HL-60 (cell line): ENCODE measurements around the gene SPDYE6.

Experiments
- DNase-seq, 2 experiments: peaks; one replicate each; pipeline ENCODE4 v3.0.0-alpha.2; 2010 to 2020; ENCODE audit warnings: low read depth in 1 of 2, low spot score in 1 of 2
- H3K27ac ChIP-seq: fragments of 250-450 bp; sonication (Bioruptor Pico); replicated peaks from 2 replicates; pipeline ENCODE4 v1.5.1; 2020; ENCODE audit warnings: mild to moderate bottlenecking, moderate library complexity
- H3K27me3 ChIP-seq: fragments of 250-450 bp; sonication (Bioruptor Pico); 2 replicates; pipeline ENCODE4 v1.5.1; 2021; ENCODE audit warnings: mild to moderate bottlenecking, moderate library complexity; ENCODE audit not compliant: insufficient read depth, poor library complexity, severe bottlenecking
- H3K4me3 ChIP-seq: replicated peaks from 2 replicates; pipeline ENCODE4 v1.5.1; 2011; ENCODE audit warnings: mild to moderate bottlenecking, control low read depth, low read length; ENCODE audit not compliant: insufficient read depth
- CTCF ChIP-seq: IDR thresholded peaks from one replicate; pipeline ENCODE4 v1.5.1; 2011; ENCODE audit warnings: low read length, control low read depth, inconsistent platforms; ENCODE audit not compliant: insufficient read depth
- GABPA ChIP-seq: IDR thresholded peaks from 2 replicates; pipeline ENCODE4 v1.6.1; 2012; ENCODE audit warnings: low read depth
- POLR2AphosphoS5 ChIP-seq: IDR thresholded peaks from 2 replicates; pipeline ENCODE4 v1.6.1; 2012; ENCODE audit warnings: low read depth
- REST ChIP-seq: IDR thresholded peaks from 2 replicates; pipeline ENCODE4 v1.6.1; 2012; ENCODE audit warnings: low read depth; ENCODE audit not compliant: insufficient replicate concordance
- SPI1 ChIP-seq: IDR thresholded peaks from 2 replicates; pipeline ENCODE4 v1.6.1; 2012; ENCODE audit warnings: low read depth, mild to moderate bottlenecking, borderline replicate concordance

Gene SPDYE6

GRCh38 chr7:102318482-102318971, 37.7 kb downstream of the SPDYE6 start:
- no peak overlapping the region for H3K4me3 ChIP-seq
- TF ChIP-seq GABPA (no peak), CTCF (no peak), SPI1 (no peak), POLR2AphosphoS5 (no peak), REST (no peak)
- H3K27ac ChIP-seq: no peak overlapping the region
- H3K27me3 ChIP-seq: no peaks in the 10 kb centered on the region
- no peak for DNase-seq

GRCh38 chr7:102317231-102318059, 38.8 kb downstream of the SPDYE6 start:
- H3K27me3 ChIP-seq: no peaks in the 10 kb centered on the region
- no peak for DNase-seq
- H3K27ac ChIP-seq: no peak overlapping the region
- TF ChIP-seq SPI1 (no peak), POLR2AphosphoS5 (no peak), GABPA (no peak), CTCF (no peak), REST (no peak)
- no peak overlapping the region for H3K4me3 ChIP-seq

GRCh38 chr7:102313997-102314780, 42.1 kb downstream of the SPDYE6 start:
- TF ChIP-seq POLR2AphosphoS5 (no peak), REST (no peak), SPI1 (no peak), GABPA (no peak), CTCF (no peak)
- Histone ChIP-seq H3K4me3 (no peak overlapping the region), H3K27ac (no peak overlapping the region), H3K27me3 (no peaks in the 10 kb centered on the region)
- DNase-seq: no peak
